Karpas-422 (cell line): Measurements from ENCODE around the gene SCLT1. TPM values are rescaled to one million over a fixed set of nuclear protein-coding genes. Genes with fewer than 3 reads are reported as not detected.

ENCODE experiments used
- DNase-seq: peaks from one replicate; pipeline ENCODE4 v3.0.0-alpha.2; 2015
- H2AFZ ChIP-seq: fragments of 200-600 bp; sonication (generic); 2 replicates; pipeline ENCODE4 v1.6.1; 2014; ENCODE audit warnings: antibody characterized with exemption, low read length, mixed read lengths
- H3K27ac ChIP-seq: fragments of 200-600 bp; sonication (generic); 2 replicates; pipeline ENCODE4 v1.5.1; 2014; ENCODE audit warnings: mild to moderate bottlenecking, low read length, moderate library complexity
- H3K27me3 ChIP-seq: fragments of 200-600 bp; sonication (generic); 2 replicates; pipeline ENCODE4 v1.6.1; 2014; ENCODE audit warnings: low read length, mixed read lengths
- H3K36me3 ChIP-seq: fragments of 200-600 bp; sonication (generic); 2 replicates; pipeline ENCODE4 v1.6.1; 2014; ENCODE audit warnings: low read length, mixed read lengths; ENCODE audit not compliant: insufficient read depth
- H3K4me1 ChIP-seq: fragments of 200-600 bp; sonication (generic); 2 replicates; pipeline ENCODE4 v1.6.1; 2014; ENCODE audit warnings: mild to moderate bottlenecking, low read length, mixed read lengths
- H3K4me2 ChIP-seq: fragments of 200-600 bp; sonication (generic); 2 replicates; pipeline ENCODE4 v1.6.1; 2014; ENCODE audit warnings: low read length, low read depth, mild to moderate bottlenecking; ENCODE audit not compliant: poor library complexity, severe bottlenecking
- H3K4me3 ChIP-seq: fragments of 200-600 bp; sonication (generic); 2 replicates; pipeline ENCODE4 v1.5.1; 2014; ENCODE audit warnings: mild to moderate bottlenecking, antibody characterized with exemption, low read length, mixed read lengths
- H3K79me2 ChIP-seq: fragments of 200-600 bp; sonication (generic); 2 replicates; pipeline ENCODE4 v1.6.1; 2014; ENCODE audit warnings: mild to moderate bottlenecking, low read length, mixed read lengths
- H3K9ac ChIP-seq: fragments of 200-600 bp; sonication (generic); 2 replicates; pipeline ENCODE4 v1.6.0; 2014; ENCODE audit warnings: low read length
- H3K9me2 ChIP-seq: fragments of 200-600 bp; sonication (generic), shearing (Covaris generic); replicated peaks from 2 replicates; pipeline ENCODE4 v1.6.0; 2014; ENCODE audit warnings: mild to moderate bottlenecking, low read length, moderate library complexity; ENCODE audit not compliant: insufficient read depth
- H3K9me3 ChIP-seq: fragments of 300-700, 200-600 bp; sonication (generic); 2 replicates; pipeline ENCODE4 v1.6.1; 2014; ENCODE audit warnings: low read length, mixed read lengths
- H4K20me1 ChIP-seq: fragments of 200-600 bp; sonication (generic); 2 replicates; pipeline ENCODE4 v1.6.1; 2014; ENCODE audit warnings: mild to moderate bottlenecking, antibody characterized with exemption, low read length, low read depth; ENCODE audit not compliant: insufficient read depth
- total RNA-seq: library from RNA; depleted of rRNA; stranded (reverse); fragments of >200 nt; shearing (Covaris generic); gene quantifications from 2 replicates; pipeline ENCODE4 v1.2.3, GENCODE V29; 2014; ENCODE audit warnings: low replicate concordance

SCLT1 gene
- total RNA-seq, 1 experiment from 2014 or later = 79.9 TPM

DNA sequence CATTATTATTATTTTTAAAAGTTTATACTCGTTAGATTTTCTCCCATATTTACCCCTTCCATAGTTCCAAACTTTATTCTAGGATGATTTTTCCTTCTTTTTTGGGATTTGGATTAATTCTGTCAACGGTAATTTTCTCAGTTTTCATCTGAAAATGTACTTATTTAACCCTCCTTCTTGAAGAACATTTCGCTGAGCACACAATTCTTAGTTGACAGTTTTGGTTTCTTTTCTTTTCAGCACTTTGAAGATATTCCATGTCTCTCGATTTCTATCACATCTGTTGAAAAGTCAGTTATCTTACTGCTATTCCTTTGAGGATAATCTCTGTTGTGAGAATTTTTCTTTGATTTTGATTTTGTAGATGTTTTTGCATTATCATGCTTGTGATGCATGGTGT, 85.2 kb downstream of the SCLT1 start:
- H3K9me2 ChIP-seq = no peaks in the 10 kb centered on the region
- H3K27me3 ChIP-seq = no peaks in the 10 kb centered on the region
- H3K9me3 ChIP-seq = no peaks in the 10 kb centered on the region; the same call in 1 of the 2 replicates
- no peak overlapping the region for H3K4me3 ChIP-seq
- no peak overlapping the region for H3K4me2 ChIP-seq
- H3K4me1 ChIP-seq = no peaks in the 10 kb centered on the region
- no peak overlapping the region for H3K9ac ChIP-seq
- no peak for DNase-seq
- H3K79me2 ChIP-seq = no peaks in the 10 kb centered on the region
- H3K36me3 ChIP-seq = peaks cover 4% of the 10 kb centered on the region
- no peak overlapping the region for H3K27ac ChIP-seq
- no peak overlapping the region for H2AFZ ChIP-seq
- no peaks in the 10 kb centered on the region for H4K20me1 ChIP-seq

DNA sequence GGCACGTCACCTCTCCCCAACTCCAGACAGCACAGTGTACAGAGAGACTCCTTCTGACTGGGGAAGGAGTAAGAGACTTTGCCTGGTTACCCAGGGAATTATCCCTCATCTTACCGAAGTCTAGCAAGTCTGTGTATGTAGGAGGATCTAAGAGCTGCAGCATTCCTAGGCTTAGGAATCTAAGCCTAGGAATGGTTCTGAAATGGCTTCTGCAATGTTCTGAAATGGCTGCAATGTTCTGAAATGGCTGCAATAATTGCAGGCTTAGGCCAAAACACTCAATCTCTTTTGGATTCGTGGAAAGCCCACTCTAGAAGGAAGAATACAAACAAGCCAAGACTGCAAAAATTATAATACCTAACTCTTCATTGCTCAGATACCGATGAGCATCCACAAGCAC, 106.4 kb downstream of the SCLT1 start:
- H3K9me3 ChIP-seq = peaks cover 11% of the 10 kb centered on the region
- H3K4me1 ChIP-seq = no peaks in the 10 kb centered on the region
- H3K9ac ChIP-seq = no peak overlapping the region
- peaks cover 31% of the 10 kb centered on the region for H3K79me2 ChIP-seq
- H3K4me3 ChIP-seq = no peak overlapping the region
- H4K20me1 ChIP-seq = no peaks in the 10 kb centered on the region
- H3K36me3 ChIP-seq = peaks cover 47% of the 10 kb centered on the region
- H2AFZ ChIP-seq = no peak overlapping the region
- no peaks in the 10 kb centered on the region for H3K9me2 ChIP-seq
- no peak overlapping the region for H3K4me2 ChIP-seq
- no peak for DNase-seq
- H3K27me3 ChIP-seq = no peaks in the 10 kb centered on the region
- no peak overlapping the region for H3K27ac ChIP-seq

- Histone ChIP-seq H3K79me2 (peaks cover 28% of the 10 kb centered on the region), H3K4me1 (no peaks in the 10 kb centered on the region), H3K27me3 (no peaks in the 10 kb centered on the region), H3K4me2 (no peak overlapping the region), H3K4me3 (no peak overlapping the region), H3K9me3 (peaks cover 11% of the 10 kb centered on the region), H3K9ac (no peak overlapping the region), H3K36me3 (peaks cover 42% of the 10 kb centered on the region), H4K20me1 (no peaks in the 10 kb centered on the region), H3K27ac (no peak overlapping the region), H3K9me2 (no peaks in the 10 kb centered on the region), H2AFZ (no peak overlapping the region)
- DNase-seq = no peak
These were observed 107.3 kb downstream of the SCLT1 start for GRCh38 chr4:128986019-128986418.

DNA sequence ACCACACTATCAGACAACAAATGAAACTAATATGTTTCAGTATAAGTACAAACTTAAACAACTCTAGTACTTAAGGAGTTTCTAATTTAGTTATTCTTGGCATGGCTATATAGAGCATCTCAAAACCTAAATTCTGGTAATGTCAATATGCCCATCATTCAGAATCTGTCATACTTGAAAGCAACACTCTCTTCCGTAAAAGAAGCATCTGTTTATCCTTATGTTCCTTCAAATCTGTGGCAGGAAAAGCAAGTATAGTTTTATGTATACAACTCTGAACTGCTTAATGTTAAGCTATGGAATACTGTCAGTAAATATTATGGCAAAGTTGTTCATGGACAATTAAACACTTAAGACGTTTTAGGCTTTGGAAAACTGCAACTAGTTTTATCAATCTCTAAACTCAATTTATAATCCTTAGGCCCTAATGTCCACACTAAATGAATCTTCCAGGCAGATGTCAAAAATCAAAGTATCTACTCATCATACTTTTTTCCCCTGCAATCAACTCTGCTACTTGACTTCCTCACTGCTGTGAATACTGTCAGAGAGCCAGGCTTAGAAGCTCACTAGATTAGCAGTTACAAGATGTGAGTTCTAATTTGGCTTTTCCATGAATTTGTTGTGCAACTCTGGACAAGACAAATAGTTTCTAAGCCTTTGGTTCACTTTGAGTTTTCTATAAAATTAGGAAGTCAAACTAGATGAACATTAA, 109.4 kb downstream of the SCLT1 start:
- Histone ChIP-seq H4K20me1 (no peaks in the 10 kb centered on the region), H3K27ac (no peak overlapping the region), H3K36me3 (peaks cover 29% of the 10 kb centered on the region), H3K4me2 (no peak overlapping the region), H3K4me3 (no peak overlapping the region), H3K9me2 (no peaks in the 10 kb centered on the region), H2AFZ (no peak overlapping the region), H3K27me3 (no peaks in the 10 kb centered on the region), H3K79me2 (peaks cover 9% of the 10 kb centered on the region), H3K9me3 (peaks cover 2% of the 10 kb centered on the region; the same call in 1 of the 2 replicates), H3K4me1 (no peaks in the 10 kb centered on the region), H3K9ac (no peak overlapping the region)
- no peak for DNase-seq

DNA sequence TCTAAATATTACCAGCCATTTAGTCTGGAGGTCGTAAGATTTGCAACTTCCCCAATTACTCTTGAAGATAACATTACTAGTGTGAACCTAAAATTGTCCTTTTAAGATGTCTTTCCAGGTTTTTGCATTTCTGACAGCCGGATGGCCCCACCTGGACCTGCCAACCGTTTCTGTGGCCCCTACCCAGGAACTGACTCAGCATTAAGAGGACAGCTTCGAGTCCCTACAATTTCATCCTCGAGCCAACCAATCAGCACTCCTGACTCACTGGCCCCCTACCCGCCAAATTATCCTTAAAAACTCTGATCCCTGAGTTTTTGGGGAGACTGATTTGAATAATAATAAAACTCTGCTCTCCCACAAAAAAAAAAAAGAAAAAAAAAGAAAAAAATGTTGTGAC, 112.0 kb downstream of the SCLT1 start:
- Histone ChIP-seq H2AFZ (no peak overlapping the region), H3K9me3 (no peaks in the 10 kb centered on the region), H3K9ac (no peak overlapping the region), H3K27ac (no peak overlapping the region), H3K79me2 (peaks cover 4% of the 10 kb centered on the region), H3K36me3 (peaks cover 12% of the 10 kb centered on the region; the same call in 1 of the 2 replicates), H3K4me1 (no peaks in the 10 kb centered on the region), H3K4me2 (no peak overlapping the region), H3K4me3 (no peak overlapping the region), H3K9me2 (no peaks in the 10 kb centered on the region), H3K27me3 (no peaks in the 10 kb centered on the region), H4K20me1 (no peaks in the 10 kb centered on the region)
- no peak for DNase-seq

- no peaks in the 10 kb centered on the region for H3K9me3 ChIP-seq
- H3K27ac ChIP-seq = no peak overlapping the region
- no peaks in the 10 kb centered on the region for H3K4me1 ChIP-seq
- no peak overlapping the region for H3K4me2 ChIP-seq
- H3K9me2 ChIP-seq = no peaks in the 10 kb centered on the region
- H3K79me2 ChIP-seq = peaks cover 7% of the 10 kb centered on the region
- H4K20me1 ChIP-seq = no peaks in the 10 kb centered on the region
- H3K9ac ChIP-seq = no peak overlapping the region
- no peak for DNase-seq
- no peaks in the 10 kb centered on the region for H3K27me3 ChIP-seq
- no peak overlapping the region for H3K4me3 ChIP-seq
- H3K36me3 ChIP-seq = peaks cover 17% of the 10 kb centered on the region; the same call in 1 of the 2 replicates
- no peak overlapping the region for H2AFZ ChIP-seq
These were observed 112.5 kb downstream of the SCLT1 start for GRCh38 chr4:128980816-128981326.

GRCh38 chr4:128979934-128980333, 113.4 kb downstream of the SCLT1 start:
- Histone ChIP-seq H3K4me1 (no peaks in the 10 kb centered on the region), H3K36me3 (peaks cover 20% of the 10 kb centered on the region; the same call in 1 of the 2 replicates), H3K4me2 (no peak overlapping the region), H3K27me3 (no peaks in the 10 kb centered on the region), H3K9ac (no peak overlapping the region), H3K9me3 (no peaks in the 10 kb centered on the region), H3K79me2 (peaks cover 7% of the 10 kb centered on the region), H2AFZ (no peak overlapping the region), H4K20me1 (no peaks in the 10 kb centered on the region), H3K27ac (no peak overlapping the region), H3K4me3 (no peak overlapping the region), H3K9me2 (no peaks in the 10 kb centered on the region)
- no peak for DNase-seq

GRCh38 chr4:128978985-128979384, 114.4 kb downstream of the SCLT1 start:
- no peak for DNase-seq

More at GRCh38 chr4:128978985-128979384, 114.4 kb downstream of the SCLT1 start:
- H3K9ac ChIP-seq = no peak overlapping the region
- no peaks in the 10 kb centered on the region for H3K4me1 ChIP-seq
- H4K20me1 ChIP-seq = no peaks in the 10 kb centered on the region
- no peaks in the 10 kb centered on the region for H3K27me3 ChIP-seq
- H3K4me3 ChIP-seq = no peak overlapping the region
- no peaks in the 10 kb centered on the region for H3K9me3 ChIP-seq
- H3K9me2 ChIP-seq = no peaks in the 10 kb centered on the region
- H3K79me2 ChIP-seq = peaks cover 7% of the 10 kb centered on the region
- H2AFZ ChIP-seq = no peak overlapping the region
- H3K27ac ChIP-seq = no peak overlapping the region
- peaks cover 20% of the 10 kb centered on the region; the same call in 1 of the 2 replicates for H3K36me3 ChIP-seq
- no peak overlapping the region for H3K4me2 ChIP-seq
